H1 (cell line): ENCODE data around the gene ATAD3A. TPM values are rescaled to one million over a fixed set of nuclear protein-coding genes. Genes with fewer than 3 reads are reported as not detected.

ENCODE experiments used
- CTCF ChIA-PET: fragments of 300-600 bp; sonication (Branson Sonifier 250); formaldehyde crosslinking; loops from one replicate; lab custom pipeline; 2021; ENCODE audit not compliant: partially characterized antibody; lab: Charles Lee
- POLR2A ChIA-PET: fragments of 300-600 bp; sonication (Branson Sonifier 250); formaldehyde crosslinking; loops from one replicate; lab custom pipeline; 2021; ENCODE audit warnings: inconsistent platforms; ENCODE audit not compliant: partially characterized antibody; lab: Charles Lee
- DNase-seq, 2 experiments: peaks; one replicate each; pipeline versions ENCODE4 v3.0.0 to v3.0.0-alpha.2; 2010 to 2022; ENCODE audit warnings: low spot score in 2 of 2, low read depth in 1 of 2, mixed read lengths in 1 of 2
- FAIRE-seq: peaks from 2 replicates; lab custom pipeline; 2011; peaks lifted over from hg19 to GRCh38; lab: Jason Lieb, UNC
- H2AFZ ChIP-seq: 2 replicates; pipeline ENCODE4 v1.8.1; 2012; ENCODE audit warnings: low read length, inconsistent platforms
- H2AK5ac ChIP-seq: 2 replicates; pipeline ENCODE4 v1.6.1; 2013; ENCODE audit warnings: low read depth, low read length
- H2BK120ac ChIP-seq: replicated peaks from 2 replicates; pipeline ENCODE3; 2013; ENCODE audit warnings: low read depth, low read length, inconsistent platforms
- H2BK12ac ChIP-seq: 2 replicates; pipeline ENCODE4 v1.6.1; 2013; ENCODE audit warnings: low read depth, low read length
- H2BK15ac ChIP-seq: 2 replicates; pipeline ENCODE4 v1.6.1; 2013; ENCODE audit warnings: low read length
- H2BK20ac ChIP-seq: 2 replicates; pipeline ENCODE4 v1.6.1; 2013; ENCODE audit warnings: low read length
- H2BK5ac ChIP-seq: 2 replicates; pipeline ENCODE4 v1.6.1; 2013; ENCODE audit warnings: low read depth, low read length
- H3K14ac ChIP-seq: 2 replicates; pipeline ENCODE4 v1.6.1; 2013; ENCODE audit warnings: inconsistent platforms; ENCODE audit not compliant: insufficient read length
- H3K18ac ChIP-seq: 2 replicates; pipeline ENCODE4 v1.6.1; 2013; ENCODE audit warnings: low read length; ENCODE audit errors: extremely low read depth
- H3K23ac ChIP-seq: 2 replicates; pipeline ENCODE4 v1.6.1; 2013; ENCODE audit warnings: inconsistent platforms; ENCODE audit not compliant: insufficient read length
- H3K23me2 ChIP-seq: 2 replicates; pipeline ENCODE4 v1.6.1; 2013; ENCODE audit warnings: low read depth, low read length
- H3K27ac ChIP-seq: 2 replicates; pipeline ENCODE4 v1.6.1; 2011; ENCODE audit warnings: low read depth, low read length, inconsistent platforms
- H3K27me3 ChIP-seq, 4 experiments: replicated peaks in 1 of 4; 1 replicate in 1 of 4; 2 replicates in 3 of 4; pipeline versions ENCODE4 v1.6.1 to v1.8.1; 2011 to 2013; ENCODE audit warnings: low read length in 3 of 4, mild to moderate bottlenecking in 3 of 4, inconsistent platforms in 2 of 4, mixed read lengths in 2 of 4, moderate library complexity in 1 of 4; ENCODE audit not compliant: control insufficient read depth in 3 of 4, insufficient read depth in 3 of 4; ENCODE audit errors: extremely low read depth in 1 of 4
- H3K36me3 ChIP-seq, 4 experiments: 2 replicates each; pipeline versions ENCODE4 v1.6.1 to v1.8.1; 2011 to 2013; ENCODE audit warnings: mild to moderate bottlenecking in 4 of 4, low read length in 3 of 4, moderate library complexity in 2 of 4, control low read depth in 1 of 4, inconsistent platforms in 1 of 4; ENCODE audit not compliant: insufficient read depth in 4 of 4, control insufficient read depth in 2 of 4
- H3K4ac ChIP-seq: replicated peaks from 2 replicates; pipeline ENCODE3; 2013; ENCODE audit warnings: low read length, low read depth, mixed read lengths, inconsistent platforms; ENCODE audit not compliant: insufficient read length
- H3K4me1 ChIP-seq, 4 experiments: replicated peaks in 1 of 4; 1 replicate in 1 of 4; 2 replicates in 3 of 4; pipeline versions ENCODE4 v1.6.1 to v1.8.1; 2011 to 2013; ENCODE audit warnings: low read length in 3 of 4, inconsistent platforms in 2 of 4, mixed read lengths in 1 of 4; ENCODE audit not compliant: insufficient read depth in 4 of 4, control insufficient read depth in 3 of 4
- H3K4me2 ChIP-seq, 2 experiments: 2 replicates each; pipeline versions ENCODE4 v1.6.1 to v1.8.1; 2011 to 2013; ENCODE audit warnings: low read depth in 2 of 2, low read length in 2 of 2, control low read depth in 1 of 2, inconsistent platforms in 1 of 2, mild to moderate bottlenecking in 1 of 2; ENCODE audit not compliant: insufficient read depth in 1 of 2
- H3K4me3 ChIP-seq, 4 experiments: fragments of 200-600, 300-600 bp in 1 of 4; sonication (generic), shearing (Covaris generic), sonication (Bioruptor Twin) in 1 of 4; 2 replicates each; pipeline versions ENCODE4 v1.5.1 to v1.8.1; 2011 to 2016; ENCODE audit warnings: low read length in 4 of 4, low read depth in 3 of 4, control low read depth in 2 of 4, inconsistent platforms in 2 of 4, mild to moderate bottlenecking in 2 of 4, mixed read lengths in 1 of 4, moderate library complexity in 1 of 4; ENCODE audit not compliant: insufficient read depth in 2 of 4; ENCODE audit errors: extremely low read depth in 1 of 4
- H3K56ac ChIP-seq: replicated peaks from 2 replicates; pipeline ENCODE3; 2013; ENCODE audit warnings: low read depth, mild to moderate bottlenecking, mixed read lengths, low read length, inconsistent platforms; ENCODE audit not compliant: insufficient read length
- H3K79me1 ChIP-seq: 2 replicates; pipeline ENCODE4 v1.6.1; 2013; ENCODE audit warnings: low read depth, low read length, control low read depth
- H3K79me2 ChIP-seq, 2 experiments: 2 replicates each; pipeline versions ENCODE4 v1.6.1 to v1.8.1; 2012 to 2013; ENCODE audit warnings: low read length in 2 of 2, mild to moderate bottlenecking in 2 of 2, inconsistent platforms in 1 of 2; ENCODE audit not compliant: insufficient read depth in 2 of 2, control insufficient read depth in 1 of 2
- H3K9ac ChIP-seq, 4 experiments: replicated peaks in 1 of 4; 1 replicate in 1 of 4; 2 replicates in 3 of 4; pipeline versions ENCODE4 v1.6.1 to v1.8.1; 2011 to 2013; ENCODE audit warnings: low read depth in 3 of 4, low read length in 3 of 4, control low read depth in 2 of 4, mild to moderate bottlenecking in 2 of 4, moderate library complexity in 2 of 4, inconsistent platforms in 1 of 4; ENCODE audit errors: extremely low read depth in 1 of 4
- H3K9me3 ChIP-seq, 2 experiments: 2 replicates each; pipeline versions ENCODE4 v1.6.1 to v1.8.1; 2012 to 2013; ENCODE audit warnings: mild to moderate bottlenecking in 2 of 2, moderate library complexity in 2 of 2, control low read depth in 1 of 2, inconsistent platforms in 1 of 2, low read depth in 1 of 2, low read length in 1 of 2, mixed read lengths in 1 of 2; ENCODE audit not compliant: insufficient read depth in 2 of 2
- H4K20me1 ChIP-seq, 2 experiments: replicated peaks in 1 of 2; 2 replicates each; pipeline versions ENCODE3 to v1.8.1; 2011 to 2013; ENCODE audit warnings: inconsistent platforms in 2 of 2, low read length in 2 of 2, mild to moderate bottlenecking in 1 of 2; ENCODE audit not compliant: insufficient read depth in 2 of 2, control insufficient read depth in 1 of 2
- H4K5ac ChIP-seq: 2 replicates; pipeline ENCODE4 v1.6.1; 2013; ENCODE audit warnings: low read length, low read depth, mixed read lengths, inconsistent platforms; ENCODE audit not compliant: insufficient read length
- H4K8ac ChIP-seq: 2 replicates; pipeline ENCODE4 v1.8.0; 2013; ENCODE audit warnings: mild to moderate bottlenecking, moderate library complexity, low read length, inconsistent platforms; ENCODE audit not compliant: insufficient read depth; ENCODE audit errors: extremely low read depth
- H4K91ac ChIP-seq: replicated peaks from 2 replicates; pipeline ENCODE3; 2013; ENCODE audit warnings: low read length, mixed read lengths, inconsistent platforms; ENCODE audit not compliant: insufficient read length
- ASH2L ChIP-seq: fragments of 200-600, 300-600 bp; sonication (generic); IDR thresholded peaks from one replicate; pipeline ENCODE4 v1.7.1; 2017; ENCODE audit warnings: low read length
- BRCA1 ChIP-seq: IDR thresholded peaks from 2 replicates; pipeline ENCODE4 v1.6.1; 2012; ENCODE audit warnings: low read depth, low read length, improper control_type of control experiment
- CBX5 ChIP-seq: fragments of 300-800, 300-1000 bp; sonication (generic); IDR thresholded peaks from 2 replicates; pipeline ENCODE4 v1.7.1; 2016; ENCODE audit warnings: antibody characterized with exemption, low read length, low read depth
- CBX8 ChIP-seq: fragments of 300-800, 300-1000 bp; sonication (generic); IDR thresholded peaks from 2 replicates; pipeline ENCODE4 v1.7.1; 2016; ENCODE audit warnings: low read depth, low read length, borderline replicate concordance
- CHD1 ChIP-seq: IDR thresholded peaks from 2 replicates; pipeline ENCODE4 v1.6.1; 2012; ENCODE audit warnings: low read depth, low read length, improper control_type of control experiment
- CREB1 ChIP-seq: IDR thresholded peaks from 2 replicates; pipeline ENCODE4 v1.6.1; 2012; ENCODE audit warnings: inconsistent platforms
- NANOG ChIP-seq: IDR thresholded peaks from 2 replicates; pipeline ENCODE4 v1.6.1; 2011; ENCODE audit warnings: low read length, low read depth, mild to moderate bottlenecking, inconsistent platforms; ENCODE audit not compliant: insufficient read depth, poor library complexity, severe bottlenecking
- PHF8 ChIP-seq: fragments of 200-600 bp; sonication (generic); conservative IDR thresholded peaks from 2 replicates; pipeline ENCODE4 v1.7.1; 2012; ENCODE audit warnings: low read depth, mild to moderate bottlenecking, inconsistent platforms, low read length, moderate library complexity
- POLR2A ChIP-seq, 2 experiments: IDR thresholded peaks; 1 replicate in 1 of 2; 2 replicates in 1 of 2; pipeline ENCODE4 v1.6.1; 2011; ENCODE audit warnings: low read depth in 2 of 2, low read length in 2 of 2, mild to moderate bottlenecking in 2 of 2; ENCODE audit errors: control extremely low read depth in 1 of 2
- TAF1 ChIP-seq: IDR thresholded peaks from 2 replicates; pipeline ENCODE4 v1.6.1; 2011; ENCODE audit warnings: mild to moderate bottlenecking, low read depth, low read length
- ZNF274 ChIP-seq: IDR thresholded peaks from 2 replicates; pipeline ENCODE4 v1.7.0; 2012; ENCODE audit warnings: low read length, borderline replicate concordance; ENCODE audit errors: extremely low read depth
- WGBS, 2 experiments: shearing (Covaris generic) in 1 of 2; methylation state at CpG; one replicate each; pipeline versions ENCODE4 v1.1.6 to v1.1.7; 2013 to 2015; ENCODE audit warnings: low lambda C conversion rate in 2 of 2, mixed read lengths in 2 of 2, inconsistent platforms in 1 of 2, low coverage in 1 of 2, missing lambda C conversion rate in 1 of 2; ENCODE audit not compliant: insufficient replicate concordance in 2 of 2, insufficient coverage in 1 of 2, insufficient read length in 1 of 2; ENCODE audit errors: extremely low coverage in 1 of 2, missing lambda C conversion rate in 1 of 2; 5-methylcytosine and 5-hydroxymethylcytosine counted together
- polyA plus RNA-seq, 7 experiments: library from polyadenylated mRNA; depleted of rRNA in 3 of 7; stranded (reverse) in 5 of 7; unstranded in 2 of 7; fragments of >200 nt in 5 of 7; fragments of 200-250 nt in 2 of 7; gene quantifications; 1 replicate in 5 of 7; 2 replicates in 1 of 7; 4 replicates in 1 of 7; pipeline versions ENCODE4 v1.2.1 to v1.2.3, GENCODE V29; 2011 to 2013; ENCODE audit warnings: missing spikeins in 2 of 7, mixed read lengths in 2 of 7
- total RNA-seq: library from RNA; stranded (reverse); fragmentation: NEBNext Ultra II Directional; extraction: Animal tissue kit (Norgen Biotek cat#: 25700); gene quantifications from 2 replicates; pipeline ENCODE4 v1.2.1, GENCODE V29; 2021
- TF ChIP-seq, protein P1 (sequence below): IDR thresholded peaks from 2 replicates; pipeline ENCODE4 v1.6.1; 2012; ENCODE audit warnings: inconsistent platforms

ATAD3A gene
- total and polyA plus RNA-seq, 2 of the 8 experiments (the other 6 are each of a cell fraction or from before 2014, with no cell fraction given) = 28.3 to 64.7 TPM

- 3% methylated on average over 64 of the region's 87 CpGs; no CpG with 5 or more reads in 1 of the 2 experiments for WGBS, 2 experiments
- TF ChIP-seq PHF8 (peak; percentile 93), BRCA1 (peak; percentile 69; the same call in 1 of the 2 replicates), CBX8 (no peak), CHD1 (no peak), POLR2A (IDR thresholded peaks at IDR 0.05; ENCODE audit: control extremely low read depth in 1 of 2, low read depth in 2 of 2, low read length in 2 of 2) (peak; percentile 93 to 97), ZNF274 (no peak), NANOG (no peak), ASH2L (peak; percentile 87), TAF1 (peak; percentile 96), CBX5 (no peak), CREB1 (peak; percentile 99)
- TF ChIP-seq, protein P1, sequence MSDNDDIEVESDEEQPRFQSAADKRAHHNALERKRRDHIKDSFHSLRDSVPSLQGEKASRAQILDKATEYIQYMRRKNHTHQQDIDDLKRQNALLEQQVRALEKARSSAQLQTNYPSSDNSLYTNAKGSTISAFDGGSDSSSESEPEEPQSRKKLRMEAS = peak; percentile 62; the same call in 1 of the 2 replicates
Measured at GRCh38 chr1:1574721-1575537, 63.0 kb downstream of the ATAD3A start, which contains the start of gene SSU72. Gene SSU72 (minus strand): TSS chr1:1574863. CDS start chr1:1574557, 306 bp downstream.

More at GRCh38 chr1:1574721-1575537, 63.0 kb downstream of the ATAD3A start, which contains the start of gene SSU72:
- FAIRE-seq = no peak
- Histone ChIP-seq H3K79me1 (peaks cover 2% of the 10 kb centered on the region), H3K4me1 (peaks cover 0 to 2% (median 0%) of the 10 kb centered on the region in 4 experiments; a peak in 2 of 7 replicates), H3K14ac (no peak within 1 kb of the TSS), H3K4me3 (peak within 1 kb of the TSS; percentile 84 to 99 (median 94)), H3K27ac (peak within 1 kb of the TSS; percentile 99), H3K27me3 (no peaks in the 10 kb centered on the region), H3K36me3 (peaks cover 0 to 17% (median 1%) of the 10 kb centered on the region in 4 experiments; a peak in 1 of 8 replicates), H3K23me2 (peaks cover 8% of the 10 kb centered on the region; the same call in 1 of the 2 replicates), H3K4me2 (peak within 1 kb of the TSS; percentile 82 to 100), H4K5ac (peak within 1 kb of the TSS; percentile 91), H3K23ac (no peak within 1 kb of the TSS), H2BK5ac (peak within 1 kb of the TSS; percentile 96), H2BK120ac (no peak within 1 kb of the TSS), H3K18ac (peak within 1 kb of the TSS; percentile 83), H3K9me3 (no peaks in the 10 kb centered on the region), H4K91ac (peak within 1 kb of the TSS; percentile 93), H3K9ac (peak within 1 kb of the TSS; percentile 96 to 100 (median 97)), H4K8ac (peak within 1 kb of the TSS; percentile 100), H2AFZ (peak within 1 kb of the TSS; percentile 77; the same call in 1 of the 2 replicates), H2BK12ac (no peak within 1 kb of the TSS; the same call in 1 of the 2 replicates), H3K4ac (peak within 1 kb of the TSS; percentile 94), H3K56ac (peak within 1 kb of the TSS; percentile 70), H2AK5ac (no peak within 1 kb of the TSS), H4K20me1 (peaks cover 3 to 4% of the 10 kb centered on the region in 2 experiments), H2BK15ac (no peak within 1 kb of the TSS), H2BK20ac (no peak within 1 kb of the TSS), H3K79me2 (peaks cover 27 to 45% of the 10 kb centered on the region in 2 experiments)
- DNase-seq = peak; percentile 70 to 98
- CTCF ChIA-PET = interaction anchor here (0.7 kb wide), 1 partner anchor 50 kb away, joined by 3 read pairs; no protein-coding TSS in a partner anchor
- POLR2A ChIA-PET = interaction anchor here (0.8 to 21.2 kb wide), 13 partner anchors 9 to 175 kb away, joined by 3 to 367 read pairs (median 4); partner anchors contain the start of genes CCNL2 and MIB2
